ENCODE results near the gene DMRT2. TPM values are rescaled to one million over a fixed set of nuclear protein-coding genes. Genes with fewer than 3 reads are reported as not detected.

Gene DMRT2
- total and polyA plus RNA-seq, 2 of the 8 experiments (the other 6 are each of a cell fraction or from before 2014, with no cell fraction given): 0.29 to 0.93 TPM

DNA sequence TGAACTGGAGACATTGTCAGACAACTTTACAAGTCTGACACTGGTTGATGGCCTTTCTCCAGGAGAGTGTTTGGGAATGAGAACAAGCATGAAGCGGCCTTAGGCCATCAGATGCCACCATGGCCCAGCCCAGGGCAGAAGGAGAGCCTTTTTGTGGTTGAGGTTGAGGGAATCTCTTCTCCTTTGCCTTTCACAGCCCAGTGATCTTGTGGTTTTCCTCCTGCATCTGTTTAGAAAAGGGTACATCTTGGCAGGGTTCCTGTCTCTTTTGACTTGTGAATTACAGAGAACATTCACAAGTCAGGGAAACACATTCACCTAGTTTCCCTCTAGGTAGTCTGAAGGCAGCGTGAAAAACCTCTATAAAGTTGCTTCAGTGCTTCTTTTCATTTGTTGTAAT is 27.5 kb downstream of the DMRT2 start (continued):
- TF ChIP-seq TEAD4 (IDR thresholded peaks at IDR 0.05; ENCODE audit: low read depth, low read length): no peak
- TF ChIP-seq, protein P1, sequence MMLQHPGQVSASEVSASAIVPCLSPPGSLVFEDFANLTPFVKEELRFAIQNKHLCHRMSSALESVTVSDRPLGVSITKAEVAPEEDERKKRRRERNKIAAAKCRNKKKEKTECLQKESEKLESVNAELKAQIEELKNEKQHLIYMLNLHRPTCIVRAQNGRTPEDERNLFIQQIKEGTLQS (IDR thresholded peaks at IDR 0.05; ENCODE audit: insufficient read depth, low read depth, low read length): no peak
- no peak for TF ChIP-seq SIX5 (IDR thresholded peaks at IDR 0.05; ENCODE audit: low read depth, low read length)
- no peak for TF ChIP-seq TAF1 (IDR thresholded peaks at IDR 0.05; ENCODE audit: low read depth, low read length)

Data from H1 (cell line).